Measurements from ENCODE around the gene MYL10.

The MYL10 gene

DNA sequence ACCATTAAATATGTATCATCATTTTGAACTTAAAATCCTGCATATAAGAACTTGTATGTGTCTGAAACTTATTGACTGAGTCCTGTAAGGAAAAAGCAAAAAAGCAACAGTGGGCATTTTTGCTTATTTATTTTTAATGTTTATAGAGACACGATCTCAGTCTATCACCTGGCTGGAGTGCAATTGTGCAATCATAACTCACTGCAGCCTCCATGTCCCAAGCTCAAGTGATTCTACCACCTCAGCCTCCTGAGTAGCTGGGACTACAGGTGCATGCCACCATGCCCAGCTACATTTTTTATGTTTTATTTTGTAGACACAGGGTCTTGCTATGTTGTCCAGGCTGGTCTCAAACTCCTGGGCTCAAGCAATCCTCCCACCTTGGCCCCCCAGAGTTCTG lies 32.2 kb downstream of the MYL10 start:
- DNase-seq (ENCODE audit: low read depth) = no peak

DNA sequence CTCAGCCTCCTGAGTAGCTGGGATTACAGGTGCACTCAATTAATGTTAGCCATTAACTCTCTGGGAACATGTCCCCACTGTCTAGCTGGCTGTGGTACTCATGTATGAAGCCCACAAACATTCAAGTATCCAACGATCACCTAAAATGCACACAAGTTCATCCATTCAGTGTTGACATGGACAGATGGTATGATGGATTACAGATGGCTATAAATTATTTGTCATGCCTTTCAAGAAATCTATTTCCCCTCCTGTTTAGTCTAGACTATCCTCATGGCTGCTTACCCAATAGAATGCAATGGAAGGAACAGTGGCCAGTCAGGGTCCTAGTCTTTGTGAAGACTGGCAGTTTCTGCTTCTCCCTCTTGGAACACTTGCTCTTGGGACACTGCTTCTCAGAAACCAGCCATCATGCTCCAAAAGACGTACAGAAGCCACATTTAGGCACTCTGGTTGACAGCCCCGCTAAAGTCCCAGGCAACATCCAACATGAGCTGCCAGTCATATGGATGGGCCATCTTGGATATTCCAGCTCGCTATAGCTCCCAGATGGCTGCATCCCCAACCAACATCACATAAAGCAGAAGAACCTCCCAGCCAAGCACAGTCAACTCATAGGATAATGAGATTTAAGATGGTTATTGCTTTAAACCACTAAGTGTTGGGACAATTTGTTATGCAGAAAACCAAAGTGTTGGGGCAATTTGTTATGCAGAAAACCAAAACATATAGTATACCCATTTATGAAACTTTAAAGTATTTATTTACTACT lies 33.1 kb downstream of the MYL10 start:
- DNase-seq (ENCODE audit: low read depth) = no peak

- DNase-seq (ENCODE audit: low read depth) = no peak
Observed at GRCh38 chr7:101595246-101595645, 33.9 kb downstream of the MYL10 start.

GRCh38 chr7:101594790-101595189 lies 34.3 kb downstream of the MYL10 start:
- no peak for DNase-seq (ENCODE audit: low read depth)

- DNase-seq (ENCODE audit: low read depth) = no peak
Observed at GRCh38 chr7:101593556-101593955, 35.5 kb downstream of the MYL10 start.

GRCh38 chr7:101591504-101591903 lies 37.6 kb downstream of the MYL10 start:
- DNase-seq (ENCODE audit: low read depth) = no peak

DNA sequence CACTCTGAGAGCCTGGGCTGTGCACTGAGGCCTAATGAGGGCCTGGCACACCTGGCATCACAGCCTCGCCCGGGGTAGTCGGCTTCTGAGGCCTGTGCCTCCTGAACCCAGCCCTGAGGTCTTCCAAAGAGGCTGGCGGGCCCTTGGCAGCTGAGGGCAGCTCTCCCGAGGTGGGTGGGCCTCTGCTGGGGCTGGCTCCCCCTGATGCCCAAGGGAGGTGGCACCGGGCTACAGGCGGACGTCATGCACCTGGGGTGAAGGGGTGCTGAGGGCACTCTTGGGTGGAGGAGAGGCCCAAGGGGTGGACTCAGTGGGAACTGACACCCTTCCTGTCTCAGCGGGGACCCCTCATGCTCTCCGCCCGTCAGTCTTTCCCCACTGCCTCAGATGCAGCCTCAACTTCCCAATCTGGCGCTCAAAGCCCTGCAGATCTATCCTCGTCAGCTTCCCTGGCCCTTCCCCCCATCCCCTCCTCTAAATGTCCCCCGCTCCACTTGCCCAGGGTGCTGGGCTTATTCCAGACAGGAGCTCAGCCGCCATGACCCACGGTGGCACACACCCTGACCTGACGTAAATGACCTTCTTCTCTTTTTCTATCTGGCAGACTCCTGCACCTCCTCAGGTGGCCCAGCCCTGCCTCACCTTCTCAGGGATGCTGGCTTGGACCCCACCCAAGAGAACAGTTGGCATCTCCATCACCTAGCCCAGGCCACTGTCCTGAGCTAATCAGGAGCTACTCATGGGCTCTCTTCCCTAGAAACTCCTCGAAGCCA lies 38.2 kb downstream of the MYL10 start:
- DNase-seq (ENCODE audit: low read depth) = no peak

DNA sequence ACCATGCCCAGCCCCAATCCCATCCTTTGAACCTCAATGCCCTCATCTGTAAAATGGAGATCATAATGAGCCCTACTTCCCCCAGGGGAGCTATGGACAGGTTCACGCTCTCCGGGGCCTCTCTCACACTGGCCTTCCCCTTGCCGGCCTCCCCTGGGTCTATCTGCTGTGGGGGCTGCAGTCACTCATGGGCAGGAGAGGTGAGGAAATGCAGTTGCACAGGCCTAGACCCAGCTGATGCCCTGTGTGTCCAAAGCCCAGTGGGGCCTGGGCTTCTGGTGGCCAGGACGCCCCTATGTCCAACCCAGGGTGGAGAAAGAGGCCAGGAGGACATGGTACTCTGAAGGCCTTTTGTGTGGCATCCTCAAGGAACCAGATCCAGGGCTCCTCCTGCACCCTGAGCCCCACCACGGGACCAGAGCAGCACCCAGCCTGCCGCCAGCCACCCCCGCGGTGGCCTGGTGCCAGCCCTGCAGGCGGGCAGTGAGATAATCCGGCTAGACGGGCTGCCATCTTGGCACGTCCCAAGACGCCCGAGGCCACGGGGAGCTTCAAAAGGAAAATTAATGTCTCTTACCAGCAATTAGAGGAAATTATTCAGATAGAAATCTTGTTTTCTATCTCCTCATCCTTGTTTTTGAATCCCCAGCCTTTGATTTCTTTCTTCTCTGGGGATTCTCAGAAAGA lies 39.0 kb downstream of the MYL10 start:
- no peak for DNase-seq (ENCODE audit: low read depth)

- DNase-seq (ENCODE audit: low read depth) = no peak
Observed at GRCh38 chr7:101589052-101589451, 40.0 kb downstream of the MYL10 start.

DNA sequence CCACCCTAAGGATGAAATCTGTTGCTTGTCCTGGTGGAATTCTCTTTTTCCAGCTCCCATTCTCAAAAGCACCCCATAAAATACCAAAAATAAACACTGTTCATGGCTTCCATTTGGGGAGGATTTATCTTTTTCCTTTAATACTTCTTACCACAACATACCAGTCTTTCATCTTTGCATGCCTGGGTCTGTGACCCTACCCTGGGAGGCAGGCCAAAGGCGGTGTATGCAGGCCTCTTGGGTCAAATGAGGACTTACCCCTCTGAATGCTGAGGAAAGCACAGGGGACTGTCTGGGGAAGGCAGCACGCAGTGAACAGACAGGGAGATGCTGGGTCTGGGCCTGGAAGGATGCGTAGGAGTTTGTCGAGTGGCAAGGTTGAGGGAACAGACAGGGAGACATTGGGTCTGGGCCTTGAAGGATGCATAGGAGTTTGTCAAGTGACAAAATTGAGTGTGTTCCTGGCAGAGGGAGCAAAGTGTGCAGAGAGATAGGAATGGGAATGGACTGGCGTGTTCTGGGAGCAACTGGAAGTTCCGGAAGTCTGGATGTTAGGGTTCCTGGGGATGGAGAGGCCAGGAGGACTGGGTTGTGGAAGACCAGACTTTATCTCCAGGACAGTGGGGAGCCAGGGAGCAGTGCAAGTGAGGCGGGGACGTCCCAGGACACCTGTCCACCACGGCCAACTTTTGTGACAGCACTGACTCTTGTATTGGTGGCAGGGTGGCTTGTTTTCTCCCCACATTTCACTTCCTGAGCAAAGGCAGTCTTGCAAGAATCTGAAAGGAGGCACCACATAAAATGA lies 40.8 kb downstream of the MYL10 start:
- DNase-seq (ENCODE audit: low read depth) = no peak

GRCh38 chr7:101586906-101587677 lies 42.0 kb downstream of the MYL10 start:
- no peak for DNase-seq (ENCODE audit: low read depth)

GRCh38 chr7:101586078-101586905 lies 42.8 kb downstream of the MYL10 start:
- no peak for DNase-seq (ENCODE audit: low read depth)

DNA sequence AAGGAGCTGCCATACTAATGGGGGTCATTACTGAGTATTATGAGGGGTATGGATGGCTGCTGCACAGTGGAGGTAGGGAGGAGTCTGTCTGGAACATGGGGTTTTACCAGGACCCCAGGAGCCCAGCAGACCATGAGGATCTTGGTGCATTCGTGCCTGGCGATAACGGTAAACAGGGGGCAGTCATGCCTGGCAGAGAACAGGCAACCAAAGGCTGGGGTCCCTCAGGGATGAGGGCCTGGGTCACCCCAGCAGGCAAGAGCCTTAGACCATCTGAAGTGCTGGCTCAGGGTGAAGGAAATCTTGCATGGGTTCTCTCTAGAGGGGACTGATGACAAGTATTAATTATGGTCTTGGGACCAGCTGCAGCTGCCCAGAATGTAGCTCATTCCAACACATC lies 46.1 kb downstream of the MYL10 start:
- no peak for DNase-seq (ENCODE audit: low read depth)

DNA sequence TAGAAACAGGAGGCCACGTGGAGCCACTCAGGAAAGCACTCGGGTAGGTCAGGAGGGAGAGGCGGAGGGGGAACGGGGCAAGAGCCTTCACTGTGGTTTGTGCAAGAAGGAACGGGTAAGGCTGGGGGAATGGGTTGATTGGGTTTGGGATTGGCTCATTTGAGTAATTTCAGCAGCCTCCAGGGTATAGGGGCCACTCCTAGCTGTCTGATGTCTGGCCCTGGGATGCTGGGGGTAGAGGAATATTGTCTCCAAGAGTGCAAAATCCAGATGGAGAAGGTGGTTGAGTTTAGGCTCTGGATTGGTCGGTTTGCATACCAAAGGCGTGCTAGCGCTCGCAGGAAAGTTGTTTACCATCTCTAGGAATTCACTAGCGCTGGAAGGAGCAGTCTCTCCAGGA lies 47.2 kb downstream of the MYL10 start:
- DNase-seq (ENCODE audit: low read depth) = no peak

- no peak for DNase-seq (ENCODE audit: low read depth)
Observed at GRCh38 chr7:101580596-101580995, 48.5 kb downstream of the MYL10 start.

DNA sequence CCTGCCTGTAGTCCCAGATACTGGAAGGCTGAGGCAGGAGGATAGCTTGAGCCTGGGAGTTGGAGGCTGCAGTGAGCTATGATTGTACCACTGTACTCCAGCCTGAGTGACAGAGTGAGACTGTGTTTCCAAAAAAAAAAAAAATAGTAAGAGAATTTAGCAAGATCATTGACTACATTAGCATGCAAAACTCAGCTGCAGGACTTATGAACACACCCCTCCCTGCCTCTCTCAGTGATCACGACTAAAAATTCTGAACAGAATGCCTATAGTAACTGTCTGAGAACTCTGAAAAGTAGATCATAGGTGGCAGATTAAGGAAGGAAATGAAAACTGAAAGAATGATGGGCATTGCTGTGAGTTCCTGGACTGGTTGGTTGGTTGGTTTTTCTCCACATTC lies 50.5 kb downstream of the MYL10 start:
- DNase-seq (ENCODE audit: low read depth) = no peak

DNA sequence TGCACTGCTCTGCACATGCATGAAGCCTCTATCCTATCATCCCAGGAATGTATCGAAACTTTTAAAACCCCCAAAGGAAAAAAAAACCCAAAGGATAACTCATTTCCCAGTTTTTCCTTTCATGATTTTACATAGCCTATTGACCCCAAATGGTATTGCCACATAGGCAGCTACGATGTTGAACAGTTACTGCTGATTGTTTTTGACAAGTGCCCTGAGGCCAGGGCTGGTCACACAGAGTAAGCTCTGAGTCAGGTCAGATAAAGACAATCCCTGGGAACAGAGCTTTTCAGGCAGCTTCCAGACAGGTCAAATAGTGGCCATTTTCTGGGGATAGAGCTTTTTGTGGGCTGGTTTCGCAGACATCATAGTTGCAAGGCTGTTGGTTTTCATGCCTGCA lies 52.1 kb downstream of the MYL10 start:
- DNase-seq (ENCODE audit: low read depth) = no peak

GRCh38 chr7:101575721-101576120 lies 53.4 kb downstream of the MYL10 start:
- DNase-seq (ENCODE audit: low read depth) = no peak

DNA sequence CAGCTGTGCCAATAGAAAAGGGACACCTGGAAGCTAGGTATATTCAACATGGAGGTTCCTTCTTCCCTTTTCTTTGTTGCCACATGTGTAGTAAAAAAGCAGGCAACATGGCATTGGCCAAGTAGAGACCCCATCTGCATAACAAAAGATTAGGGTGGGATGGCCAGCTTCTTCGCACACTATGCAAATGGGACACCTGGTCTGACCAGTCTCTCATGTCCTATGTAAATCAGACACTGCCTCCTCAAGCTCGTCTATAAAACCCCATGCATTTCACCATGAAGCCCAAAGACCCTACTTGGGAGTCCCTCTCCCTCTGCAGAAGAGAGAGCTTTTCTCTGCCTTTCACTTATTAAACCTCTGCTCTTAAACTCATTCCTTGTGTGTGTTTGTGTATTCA lies 53.9 kb downstream of the MYL10 start:
- DNase-seq (ENCODE audit: low read depth) = no peak

GRCh38 chr7:101572156-101572555 lies 56.9 kb downstream of the MYL10 start:
- no peak for DNase-seq (ENCODE audit: low read depth)

DNA sequence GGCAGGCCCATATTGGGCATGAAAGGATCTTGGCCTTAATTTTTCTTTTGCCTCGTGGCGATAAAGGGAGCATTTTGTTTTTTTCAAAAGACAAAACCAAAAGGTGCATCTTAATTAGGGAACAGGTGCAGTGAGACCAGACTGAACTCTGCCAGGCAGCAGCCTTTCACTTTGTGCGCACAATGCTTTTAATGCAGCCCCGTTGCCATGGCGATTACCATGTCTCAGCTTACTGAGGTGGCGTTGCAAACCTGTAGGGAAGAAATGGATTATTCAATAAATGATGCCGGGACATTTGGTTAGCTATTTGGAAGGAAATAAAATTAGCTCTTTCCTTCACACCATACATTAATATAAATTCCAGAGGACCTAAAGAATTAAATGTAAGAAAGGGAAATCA lies 61.9 kb downstream of the MYL10 start:
- DNase-seq (ENCODE audit: low read depth) = no peak

Measured in stimulated activated CD8-positive, alpha-beta memory T cell treated with anti-CD3 and anti-CD28 coated beads, Interleukin-12 subunit alpha, Interleukin-12 subunit beta, amount 100 ng/mL, for 4 hours (primary cell).